Measurements from ENCODE around the gene SLC9A3.

The SLC9A3 gene

GRCh38 chr5:472656-473550, 51.3 kb downstream of the SLC9A3 start:
- peak; percentile 73 for DNase-seq

- no peak for DNase-seq
Observed at GRCh38 chr5:472076-472655, 52.1 kb downstream of the SLC9A3 start.

GRCh38 chr5:471750-472058, 52.5 kb downstream of the SLC9A3 start:
- DNase-seq = no peak

- DNase-seq = no peak
Observed at GRCh38 chr5:470961-471749, 53.1 kb downstream of the SLC9A3 start.

- no peak for DNase-seq
Observed at GRCh38 chr5:469752-470483, 54.3 kb downstream of the SLC9A3 start.

GRCh38 chr5:468401-468800, 55.8 kb downstream of the SLC9A3 start:
- DNase-seq = no peak

GRCh38 chr5:466661-467310, 57.5 kb downstream of the SLC9A3 start:
- no peak for DNase-seq

GRCh38 chr5:465591-466403, 58.5 kb downstream of the SLC9A3 start:
- no peak for DNase-seq

GRCh38 chr5:464843-465590, 59.2 kb downstream of the SLC9A3 start:
- DNase-seq = no peak

- DNase-seq = no peak
Observed at GRCh38 chr5:464446-464842, 59.8 kb downstream of the SLC9A3 start.

- DNase-seq = no peak
Observed at GRCh38 chr5:463952-464351, 60.3 kb downstream of the SLC9A3 start.

- no peak for DNase-seq
Observed at GRCh38 chr5:463301-463700, 60.9 kb downstream of the SLC9A3 start.

GRCh38 chr5:462051-462481, 62.2 kb downstream of the SLC9A3 start:
- DNase-seq = no peak

- no peak for DNase-seq
Observed at GRCh38 chr5:460273-460625, 64.0 kb downstream of the SLC9A3 start.

- no peak for DNase-seq
Observed at GRCh38 chr5:459562-460272, 64.5 kb downstream of the SLC9A3 start.

- DNase-seq = no peak
Observed at GRCh38 chr5:458547-459353, 65.5 kb downstream of the SLC9A3 start.

GRCh38 chr5:457195-457961, 66.9 kb downstream of the SLC9A3 start:
- no peak for DNase-seq

GRCh38 chr5:456351-457194, 67.7 kb downstream of the SLC9A3 start:
- no peak for DNase-seq

Measured in DMS153 (cell line).